EH (cell line): ENCODE results near the gene CLK3.

Experiments
- DNase-seq: peaks from one replicate; pipeline ENCODE4 v3.0.0-alpha.2; 2015; ENCODE audit warnings: low read depth

CLK3 gene

DNA sequence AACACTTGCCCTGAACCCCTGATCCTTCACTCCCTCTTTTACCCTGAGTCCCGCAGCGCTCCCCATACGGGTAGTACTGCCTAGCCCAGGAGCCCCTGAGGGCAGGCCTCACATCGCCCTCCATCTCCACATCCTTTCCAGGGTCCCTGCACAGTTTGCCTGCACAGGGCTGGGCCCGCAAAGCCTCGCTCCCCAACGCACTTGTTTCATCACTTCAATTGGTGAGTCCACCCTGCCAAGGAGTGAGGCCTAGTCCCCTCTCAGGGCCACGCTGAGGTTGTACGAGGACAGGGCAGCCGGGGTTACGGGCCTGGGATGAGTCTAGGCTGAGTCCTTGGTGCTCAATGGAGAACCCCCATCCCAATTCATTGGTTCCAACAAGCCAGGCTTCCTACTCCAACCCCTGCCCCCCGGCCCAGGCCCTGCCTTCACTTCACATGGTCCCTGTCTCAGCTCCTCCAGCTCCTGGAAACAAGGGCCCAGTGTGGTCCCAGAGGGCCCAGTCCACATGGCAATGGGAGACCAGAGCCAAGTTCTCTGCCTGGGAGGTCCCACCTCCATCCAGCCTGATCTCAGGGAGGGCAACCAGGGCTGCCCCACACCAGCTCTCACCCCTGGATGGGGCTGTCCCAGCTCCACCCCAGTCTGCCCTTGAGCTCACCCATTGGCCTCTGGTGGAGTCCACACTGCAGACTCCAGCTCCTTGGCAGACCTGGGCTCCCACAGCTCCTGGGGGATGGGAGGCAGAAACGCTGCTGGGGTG lies 12.4 kb upstream of the CLK3 start:
- DNase-seq, result no peak

DNA sequence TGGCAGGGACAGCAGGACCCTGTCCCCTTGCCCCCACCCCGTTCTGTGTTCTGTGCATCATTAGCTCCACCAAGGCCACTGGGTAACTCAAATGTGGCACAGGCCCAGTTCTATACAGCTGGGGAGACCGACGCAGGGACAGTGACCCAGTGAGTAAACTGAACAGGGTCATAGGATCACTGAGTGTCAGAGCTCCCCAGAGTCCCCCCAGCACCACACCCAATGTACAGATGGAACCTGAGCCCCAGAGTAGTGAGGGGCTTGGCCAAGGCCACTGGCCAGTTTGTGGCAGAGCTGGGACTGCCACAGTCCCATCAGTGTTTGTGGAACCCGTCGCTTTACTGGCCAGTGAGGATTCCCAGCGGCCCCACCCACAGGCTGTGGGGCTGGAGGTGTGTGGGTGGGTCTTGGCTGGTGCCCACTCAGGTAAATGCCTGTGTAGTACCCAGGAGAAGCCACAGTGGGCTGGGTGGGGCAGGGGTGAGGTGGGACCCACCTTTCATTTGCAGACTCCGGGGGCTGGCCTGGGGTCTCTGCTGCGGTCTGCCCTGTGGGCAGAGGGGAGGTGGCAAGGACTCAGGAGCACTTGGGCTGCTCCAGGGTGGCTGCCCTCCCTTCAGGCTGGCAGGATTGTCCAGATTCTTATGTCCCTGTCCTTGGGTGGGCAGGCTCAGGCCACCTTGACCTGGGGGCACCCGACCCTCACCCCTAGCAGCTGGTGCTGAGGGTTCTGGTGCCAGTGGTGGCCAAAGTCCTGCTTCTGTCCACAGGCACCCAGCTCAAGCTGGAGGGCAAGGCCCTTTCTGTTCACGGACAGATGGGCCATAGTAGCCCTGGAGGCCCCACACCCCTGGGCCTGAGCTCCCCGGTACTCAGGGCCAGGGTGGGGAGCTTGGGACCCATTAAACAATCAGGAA lies 11.6 kb upstream of the CLK3 start:
- DNase-seq, result no peak

DNA sequence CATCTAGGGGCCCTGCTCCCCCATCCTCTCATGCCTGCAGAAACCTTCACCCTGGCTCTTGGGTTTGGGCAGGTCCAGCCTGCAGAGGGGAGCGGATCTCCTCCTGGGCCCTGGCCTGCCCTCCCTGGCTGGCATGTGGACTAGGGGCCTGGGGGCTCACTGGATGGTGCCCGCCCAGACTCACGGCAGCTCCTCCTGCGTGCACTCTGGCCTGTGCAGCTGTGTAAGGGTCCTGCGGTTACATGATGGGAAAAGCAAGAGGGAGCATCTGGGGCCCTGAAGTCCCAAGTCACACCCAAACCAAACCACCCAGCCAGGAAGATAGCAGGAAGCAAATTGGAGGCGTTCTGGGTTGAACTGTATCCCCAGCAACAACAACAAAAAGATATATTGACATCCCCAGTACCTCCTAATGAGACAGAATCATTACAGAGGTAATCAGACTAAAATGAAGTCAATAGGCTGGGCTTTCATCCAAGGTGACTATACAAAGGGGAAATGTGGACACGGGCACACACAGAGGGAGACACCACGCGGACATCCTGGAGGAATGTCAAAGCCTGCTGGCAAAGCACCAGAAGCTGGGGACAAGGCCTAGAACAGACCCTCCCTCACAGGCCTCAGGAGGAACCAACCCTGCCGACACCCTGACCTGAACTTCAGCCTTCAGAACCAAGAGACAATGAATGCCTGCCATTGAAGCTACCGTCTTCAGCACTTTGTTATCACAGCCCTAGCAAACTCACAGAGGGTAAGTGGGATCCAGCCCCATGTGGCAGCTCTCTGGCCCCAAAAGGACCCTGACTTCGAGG lies 10.4 kb upstream of the CLK3 start:
- peak; percentile 15 for DNase-seq

DNA sequence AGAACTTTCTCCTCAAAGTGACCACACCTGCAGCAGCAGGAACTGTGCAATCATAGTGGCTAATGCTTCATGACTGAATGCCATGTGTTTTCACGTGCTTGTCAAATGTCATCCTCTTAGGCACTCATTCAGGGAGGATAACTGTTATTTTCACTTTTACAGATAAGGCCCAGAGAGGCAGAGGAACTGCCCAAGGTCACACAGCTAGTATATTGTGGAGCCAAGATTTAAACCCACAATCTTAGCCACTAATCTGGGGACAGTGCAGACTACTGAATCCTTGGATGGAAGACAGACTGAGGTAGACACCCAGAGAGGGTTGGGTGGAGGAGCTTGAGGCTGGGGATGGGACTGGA lies 9.9 kb upstream of the CLK3 start:
- no peak for DNase-seq

DNA sequence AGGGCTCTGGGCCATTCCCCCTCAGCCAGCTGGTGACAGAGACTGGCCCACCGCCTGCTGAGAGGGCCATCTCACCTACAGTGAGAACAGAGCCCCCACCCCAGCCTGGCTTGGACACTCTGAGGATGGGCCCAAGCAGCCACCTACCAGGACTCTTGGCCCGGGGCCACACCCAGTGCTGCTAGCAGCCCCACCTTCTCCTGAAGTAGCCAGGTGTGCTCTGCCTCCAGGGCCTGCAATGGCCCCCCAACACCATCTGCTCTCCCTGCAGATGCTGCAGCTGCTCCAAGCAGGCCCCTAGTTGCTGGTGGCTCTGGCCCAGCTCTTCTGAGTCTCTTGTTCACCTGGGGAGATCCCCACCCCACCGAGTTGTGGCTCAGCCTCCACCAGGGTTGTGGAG lies 6.8 kb upstream of the CLK3 start:
- no peak for DNase-seq

DNA sequence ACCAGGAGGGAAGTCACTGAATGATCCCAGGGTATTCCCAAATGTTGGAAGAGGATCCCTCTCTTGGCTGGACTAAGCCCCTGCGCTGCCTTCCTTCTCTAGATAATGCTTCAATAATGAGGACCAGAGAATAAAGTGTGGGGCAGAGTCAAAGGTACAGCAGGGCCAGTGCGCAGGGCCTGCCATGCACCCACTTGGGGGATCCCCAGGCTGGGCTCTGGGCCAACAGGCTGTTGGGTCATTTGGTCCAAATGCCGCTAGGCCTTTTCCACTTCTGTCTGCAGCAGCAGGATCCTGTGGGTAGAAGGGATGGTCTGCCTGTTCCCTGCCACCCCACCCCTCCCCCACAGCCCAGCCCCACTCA lies 5.7 kb upstream of the CLK3 start:
- DNase-seq, result no peak

DNA sequence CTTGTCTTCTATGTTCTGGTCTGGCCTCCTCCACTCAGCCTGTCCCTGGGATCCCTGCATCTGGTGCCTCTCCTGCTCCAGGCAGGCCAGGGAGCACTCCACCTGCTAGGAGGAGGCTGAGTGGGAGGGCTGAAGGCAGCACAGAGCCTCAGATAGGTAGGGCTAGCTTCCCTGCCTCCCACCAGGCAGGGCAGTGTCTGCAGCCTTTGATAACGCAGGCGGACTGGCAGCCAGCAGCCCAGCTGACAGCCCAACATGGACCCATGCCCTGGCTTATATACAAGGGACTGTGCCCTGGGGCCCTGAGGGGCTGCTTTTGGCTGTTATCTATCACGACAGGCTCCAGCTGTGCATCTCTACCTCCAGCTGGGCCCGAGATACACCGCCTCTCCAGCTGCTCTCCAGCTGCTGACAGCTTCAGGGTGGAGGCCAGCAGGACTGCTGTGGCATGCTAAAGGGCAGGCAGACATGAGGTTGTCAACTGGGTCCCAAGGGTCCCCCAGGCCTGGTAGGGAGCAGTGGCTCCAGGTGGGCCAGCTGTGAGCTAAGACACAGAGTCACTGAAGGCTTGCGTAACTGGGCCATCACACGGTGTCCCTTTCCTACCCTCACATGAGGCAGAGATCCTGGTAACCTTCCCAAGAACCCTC lies 5.2 kb upstream of the CLK3 start:
- no peak for DNase-seq

DNA sequence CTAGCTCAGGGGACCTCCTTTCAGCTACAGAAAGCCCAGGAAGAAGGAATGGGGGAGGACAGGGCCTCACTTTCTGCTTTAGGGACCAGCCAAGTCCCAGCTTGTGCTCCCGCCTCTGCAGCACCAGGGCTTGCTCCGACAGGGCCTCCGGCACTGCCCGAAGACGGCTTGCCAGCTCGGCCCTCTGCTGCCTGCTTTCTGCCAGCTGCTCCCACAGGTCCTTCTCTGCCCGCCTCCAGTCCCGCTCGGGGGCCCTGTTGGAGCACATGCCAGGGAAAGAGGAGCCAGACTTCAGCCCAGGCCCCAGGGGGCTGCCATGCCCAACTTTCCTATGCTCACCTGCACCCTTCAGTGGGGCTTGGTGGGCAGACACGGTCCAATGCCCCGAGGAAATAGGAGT lies 4.3 kb upstream of the CLK3 start:
- no peak for DNase-seq

DNA sequence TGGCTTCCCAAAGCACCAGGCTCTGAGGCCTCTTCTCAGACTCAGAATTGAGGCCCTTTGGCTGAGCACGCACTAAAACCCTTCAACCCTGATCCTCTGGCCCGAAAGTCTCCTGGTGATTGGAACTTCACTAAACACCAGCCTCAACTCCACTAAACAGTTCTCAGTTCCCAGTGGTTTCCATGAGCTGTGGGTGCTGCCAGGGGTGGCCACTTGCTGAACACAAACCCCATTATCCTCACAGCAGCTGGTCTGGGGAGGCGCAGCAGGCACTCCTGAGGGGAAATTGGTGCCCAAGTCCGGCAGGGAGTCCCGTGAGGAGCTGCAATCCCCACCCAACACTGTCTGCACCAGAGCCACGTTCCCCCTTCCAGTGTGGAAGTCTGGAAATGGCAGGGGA lies 3.8 kb upstream of the CLK3 start:
- DNase-seq, result no peak

DNA sequence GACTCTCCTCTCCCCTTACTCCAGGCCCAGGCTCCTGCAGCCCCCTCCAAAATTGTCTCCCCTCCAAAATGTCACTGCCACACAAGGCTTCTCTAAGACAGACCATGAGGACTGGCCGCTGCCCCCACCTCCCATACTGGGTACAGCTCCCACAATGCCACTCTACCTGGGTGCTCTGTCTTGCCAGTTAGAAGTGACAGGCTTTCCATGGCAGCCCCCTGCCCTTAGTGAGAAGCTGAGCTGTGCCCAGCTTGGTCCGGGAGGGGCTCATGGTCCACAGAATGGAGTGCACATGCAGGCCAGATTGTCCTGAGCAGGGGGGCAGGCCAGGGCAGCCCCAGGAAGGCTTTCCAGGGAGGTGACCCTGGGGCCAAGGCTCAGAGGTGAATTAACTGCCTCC lies 3.0 kb upstream of the CLK3 start:
- no peak for DNase-seq

DNA sequence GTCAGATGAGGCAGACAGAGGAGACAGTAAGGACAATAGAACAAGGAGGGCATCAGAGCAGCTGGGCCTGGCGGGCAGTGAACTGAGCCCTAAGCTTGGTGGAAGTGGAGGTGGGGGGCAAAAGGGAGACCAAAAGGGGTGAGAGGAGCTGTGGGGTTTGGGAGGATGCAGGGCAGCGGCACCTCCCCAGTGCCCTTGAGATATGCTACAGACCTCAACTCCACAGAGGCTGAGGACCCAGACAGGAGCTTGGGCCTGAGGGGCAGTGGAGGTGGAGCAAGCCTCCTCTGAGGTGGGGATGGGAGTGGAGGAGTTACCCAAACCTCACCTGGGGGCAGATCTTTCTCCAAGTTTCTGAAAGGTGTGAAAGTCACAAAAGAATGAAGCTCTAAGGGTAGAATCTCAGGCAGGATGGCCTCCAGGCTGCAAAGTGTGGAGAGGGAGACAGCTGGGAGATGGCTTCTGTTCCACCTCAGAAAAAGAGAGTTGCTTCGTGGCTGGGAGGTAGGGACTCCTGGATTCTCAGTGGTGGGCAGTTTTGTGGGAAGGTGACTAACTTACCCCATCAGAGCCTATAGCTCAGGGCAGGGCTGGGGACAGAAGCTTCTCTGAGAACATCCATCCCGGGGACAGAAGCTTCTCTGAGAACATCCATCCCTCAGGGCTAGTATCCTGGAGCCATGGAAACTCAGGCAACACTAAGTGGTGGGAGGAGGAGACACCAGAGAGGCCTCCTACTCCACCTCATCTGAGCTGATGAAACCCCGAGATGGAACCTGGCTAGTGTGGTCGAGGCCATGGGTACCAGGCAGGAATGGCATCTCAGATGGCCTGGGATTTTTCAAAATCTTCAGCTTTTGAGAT lies 2.3 kb upstream of the CLK3 start:
- DNase-seq, result peak; percentile 33

DNA sequence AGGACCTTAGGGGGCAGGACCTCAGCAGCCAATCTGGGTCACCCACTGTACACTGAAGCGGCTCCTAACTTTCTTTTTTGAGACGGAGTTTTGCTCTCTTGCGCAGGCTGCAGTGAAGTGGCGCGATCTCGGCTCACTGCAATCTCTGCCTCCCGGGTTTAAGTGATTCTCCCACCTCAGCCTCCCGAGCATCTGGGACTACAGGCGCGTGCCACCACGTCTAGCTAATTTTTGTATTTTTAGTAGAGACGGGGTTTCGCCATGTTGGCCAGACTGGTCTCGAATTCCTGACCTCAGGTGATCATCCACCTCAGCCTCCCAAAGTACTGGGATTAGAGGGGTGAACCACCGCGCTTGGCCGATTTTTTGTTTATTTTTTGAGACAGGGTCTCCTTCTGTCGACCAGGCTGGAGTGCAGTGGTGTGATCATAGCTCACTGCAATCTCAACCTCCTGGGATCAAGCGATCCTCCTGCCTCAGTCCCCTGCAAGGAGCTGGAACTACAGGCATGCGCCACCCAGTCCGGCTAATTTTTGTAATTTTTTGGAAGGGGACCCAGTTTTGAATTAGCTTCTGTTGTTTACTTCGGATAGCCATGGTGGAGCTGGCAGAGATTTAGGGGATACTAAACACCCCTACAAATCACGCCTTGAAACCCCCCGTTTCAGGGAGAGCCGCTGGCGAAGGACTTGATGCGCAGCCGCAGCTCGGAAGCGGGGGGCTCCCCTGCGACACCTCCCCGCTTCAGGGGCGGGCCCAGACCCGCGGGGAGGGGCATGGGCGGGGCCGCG lies 1.5 kb upstream of the CLK3 start:
- DNase-seq, result no peak

DNA sequence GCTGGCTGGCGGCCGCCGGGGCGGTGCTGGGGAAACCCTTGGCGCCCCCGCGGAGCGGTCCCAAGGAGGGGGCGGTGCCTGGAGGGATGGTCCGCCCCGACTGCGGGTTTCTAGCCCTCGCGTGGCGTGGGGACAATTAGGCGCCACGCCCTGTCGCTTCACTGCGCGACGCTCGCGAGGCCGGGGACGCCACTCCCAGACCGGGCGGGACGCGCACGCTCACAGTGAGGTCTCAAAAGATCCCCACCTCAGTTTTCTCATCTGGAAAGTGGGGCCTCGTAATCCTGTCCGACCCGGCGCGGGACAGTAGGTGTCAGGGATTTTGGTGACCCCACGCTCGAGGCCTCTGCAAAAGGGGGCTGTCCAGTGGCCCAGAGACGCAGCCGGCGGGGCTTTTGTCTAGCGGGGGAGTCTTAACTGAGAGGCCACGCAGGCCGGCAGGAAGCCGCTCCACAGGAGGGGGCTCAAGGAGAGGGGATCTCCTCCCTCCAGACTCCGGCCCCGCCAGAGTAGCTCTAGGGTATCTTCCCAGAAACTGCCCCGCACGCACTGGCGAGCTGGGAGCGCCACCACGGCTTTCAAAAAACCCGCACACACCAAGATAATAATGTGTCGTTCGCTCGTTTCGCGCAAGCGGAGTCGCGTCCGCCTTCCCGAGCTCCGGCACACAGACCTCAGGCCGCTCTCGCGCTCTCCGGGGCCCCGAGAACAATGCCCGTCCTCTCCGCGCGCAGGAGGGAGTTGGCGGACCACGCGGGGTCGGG lies 710 bp upstream of the CLK3 start:
- peak; percentile 84 for DNase-seq

DNA sequence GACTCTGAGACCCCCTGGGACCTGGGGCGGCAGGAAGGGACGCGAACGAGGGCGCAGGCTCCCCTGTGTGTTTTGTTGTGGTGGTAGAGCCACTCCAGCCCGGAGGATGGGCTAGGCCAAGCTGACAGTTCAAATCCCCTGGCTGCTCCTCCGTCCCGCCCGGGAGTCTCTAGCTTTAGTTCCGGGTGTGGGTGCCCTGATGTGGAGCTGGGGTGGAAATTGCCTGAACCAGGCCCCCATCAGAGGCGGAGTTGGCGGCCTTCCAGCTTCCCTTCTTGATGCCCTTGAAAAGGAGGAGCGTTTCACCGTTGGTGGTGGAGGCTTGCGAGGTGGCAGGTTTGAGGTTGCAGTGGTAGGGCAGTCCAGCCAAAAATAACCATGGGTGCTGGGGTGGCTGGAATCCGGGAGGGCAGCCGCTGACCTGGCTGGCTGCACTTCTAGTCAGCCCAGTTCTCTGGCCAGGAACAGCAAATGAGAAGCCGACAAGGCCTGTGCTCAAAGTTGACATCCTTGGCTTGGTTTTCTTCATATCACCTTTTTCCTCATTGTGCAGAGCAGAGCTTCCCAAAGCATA lies 817 bp downstream of the CLK3 start:
- peak; percentile 77 for DNase-seq

DNA sequence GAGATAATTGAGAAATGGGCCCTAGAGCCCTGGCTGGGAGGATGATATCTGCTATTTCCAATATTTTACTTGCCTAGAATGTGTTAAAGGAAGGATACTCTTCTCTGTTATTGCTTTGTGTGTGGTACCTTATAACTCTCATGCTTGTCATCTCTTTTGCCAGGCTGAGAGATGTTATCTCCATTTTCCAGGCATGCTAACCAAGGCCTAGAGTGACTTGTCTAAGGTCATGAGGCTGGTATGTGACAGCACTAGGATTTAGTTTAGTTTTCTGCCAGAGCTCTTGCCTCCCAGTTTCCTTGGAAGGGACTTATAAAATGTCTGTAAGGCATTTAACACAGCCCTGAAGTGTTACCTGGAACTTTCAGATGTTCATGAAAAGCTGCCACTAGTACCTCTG lies 1.4 kb downstream of the CLK3 start:
- peak; percentile 39 for DNase-seq

DNA sequence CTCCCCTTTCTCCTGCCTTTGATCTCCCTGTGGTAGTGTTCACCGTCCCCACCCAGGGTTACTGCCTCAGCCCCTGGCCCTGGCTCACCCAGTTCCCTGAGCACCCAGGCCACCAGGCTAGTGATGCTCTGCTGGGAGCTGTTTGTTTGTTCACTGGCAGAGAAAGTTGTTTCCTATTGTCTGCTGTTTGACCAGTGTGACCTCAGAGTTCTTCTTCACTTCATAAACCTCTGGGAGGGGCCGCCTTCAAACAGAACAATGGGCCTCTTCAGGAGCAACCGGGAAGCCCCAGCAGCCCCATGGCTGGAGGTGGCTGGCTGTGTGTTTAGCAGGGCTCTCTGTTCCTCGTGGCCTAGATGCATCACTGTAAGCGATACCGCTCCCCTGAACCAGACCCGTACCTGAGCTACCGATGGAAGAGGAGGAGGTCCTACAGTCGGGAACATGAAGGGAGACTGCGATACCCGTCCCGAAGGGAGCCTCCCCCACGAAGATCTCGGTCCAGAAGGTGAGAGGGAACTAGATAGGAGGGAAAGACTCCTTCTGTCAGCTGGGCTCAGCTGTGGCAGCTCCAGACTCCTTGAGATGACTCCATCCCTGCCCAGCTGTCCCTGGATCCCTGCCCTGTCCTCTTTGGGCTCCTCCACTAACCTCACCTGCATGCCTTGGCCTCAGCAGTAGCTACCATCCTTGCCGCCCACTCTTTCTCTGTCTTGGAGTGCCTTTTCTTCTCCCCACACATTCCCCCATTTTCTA lies 3.4 kb downstream of the CLK3 start:
- no peak for DNase-seq

DNA sequence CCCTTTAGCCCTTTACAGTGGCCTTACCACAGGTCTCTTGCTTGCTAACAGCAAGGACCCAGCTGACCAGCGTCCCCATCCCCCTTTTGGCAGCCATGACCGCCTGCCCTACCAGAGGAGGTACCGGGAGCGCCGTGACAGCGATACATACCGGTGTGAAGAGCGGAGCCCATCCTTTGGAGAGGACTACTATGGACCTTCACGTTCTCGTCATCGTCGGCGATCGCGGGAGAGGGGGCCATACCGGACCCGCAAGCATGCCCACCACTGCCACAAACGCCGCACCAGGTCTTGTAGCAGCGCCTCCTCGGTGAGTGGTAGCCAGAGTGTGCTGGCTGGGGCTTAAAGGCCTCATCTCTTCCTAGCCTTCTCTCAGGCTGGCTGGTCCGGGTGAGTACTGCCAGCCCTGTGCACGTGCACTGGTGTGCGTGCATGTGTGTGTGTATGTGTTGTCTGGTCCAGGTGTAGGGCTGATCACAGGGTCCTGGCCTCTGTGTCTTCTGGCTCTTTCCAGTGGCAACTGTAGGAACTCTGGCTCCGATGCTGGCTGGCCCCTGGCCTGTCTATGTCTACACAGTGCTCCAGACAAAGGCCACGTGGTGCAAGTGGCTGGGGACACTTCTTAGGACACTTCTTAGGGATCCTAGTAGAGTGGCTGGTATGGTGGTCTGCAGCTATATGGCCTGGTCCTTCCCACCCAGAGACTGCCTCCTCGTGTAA lies 4.4 kb downstream of the CLK3 start:
- DNase-seq, result no peak
